Mesodermal cell (in vitro differentiated cells): Measurements from ENCODE around the gene LEMD2.
A peak's percentile ranks its signal among the peaks of the same experiment; 100 is the strongest.

Experiments
- H3K27ac ChIP-seq: 2 replicates; pipeline ENCODE4 v1.7.0; 2013; ENCODE audit warnings: mild to moderate bottlenecking, low read depth, low read length, moderate library complexity; ENCODE audit not compliant: severe bottlenecking
- H3K36me3 ChIP-seq: 2 replicates; pipeline ENCODE4 v1.7.1; 2013; ENCODE audit warnings: mild to moderate bottlenecking, low read length, moderate library complexity; ENCODE audit not compliant: control insufficient read depth, insufficient read depth
- H3K4me1 ChIP-seq: one replicate; pipeline ENCODE4 v1.7.1; 2013; ENCODE audit warnings: mild to moderate bottlenecking, low read length; ENCODE audit not compliant: insufficient read depth, control insufficient read depth, poor library complexity, severe bottlenecking
- H3K4me3 ChIP-seq: 2 replicates; pipeline ENCODE4 v1.7.0; 2013; ENCODE audit warnings: low read length, control low read depth, mild to moderate bottlenecking; ENCODE audit not compliant: insufficient read depth, poor library complexity, severe bottlenecking; ENCODE audit errors: extremely low read depth
- H3K9me3 ChIP-seq: 2 replicates; pipeline ENCODE4 v1.7.1; 2013; ENCODE audit warnings: mild to moderate bottlenecking, low read length, moderate library complexity; ENCODE audit not compliant: control insufficient read depth
- whole genome bisulfite sequencing, 2 experiments: methylation state at CpG; one replicate each; pipeline ENCODE4 v1.1.5; 2013; ENCODE audit warnings: missing lambda C conversion rate in 2 of 2; ENCODE audit not compliant: insufficient coverage in 2 of 2; 5-methylcytosine and 5-hydroxymethylcytosine counted together

Gene LEMD2

DNA sequence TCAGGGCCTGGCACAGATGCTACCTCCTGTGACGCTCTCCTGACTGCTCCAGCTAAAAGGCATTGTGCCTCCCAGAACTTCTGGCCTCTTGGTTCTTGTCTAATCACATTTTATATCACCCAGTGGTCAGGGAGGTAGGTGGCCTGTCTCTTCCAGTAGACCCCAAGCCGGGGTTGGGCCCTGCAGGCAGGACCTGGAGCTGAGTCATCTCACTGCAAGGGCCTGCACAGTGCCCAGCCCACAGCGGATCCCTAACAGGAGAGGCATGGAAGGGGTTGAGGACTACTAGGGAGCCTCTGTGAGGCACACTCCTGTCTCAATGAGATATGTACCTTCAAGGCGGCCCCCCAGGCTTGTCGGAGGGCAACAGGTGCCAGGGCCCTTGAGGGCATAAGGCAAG is 6.4 kb downstream of the LEMD2 start:
- Histone ChIP-seq H3K36me3 (peaks cover 91% of the 10 kb centered on the region), H3K4me3 (no peak overlapping the region), H3K9me3 (no peaks in the 10 kb centered on the region), H3K4me1 (peaks cover 82% of the 10 kb centered on the region), H3K27ac (peak overlapping the region; percentile 94)
- WGBS, 2 experiments: 88 to 95% methylated on average over 4 to 5 of the region's 5 CpGs

DNA sequence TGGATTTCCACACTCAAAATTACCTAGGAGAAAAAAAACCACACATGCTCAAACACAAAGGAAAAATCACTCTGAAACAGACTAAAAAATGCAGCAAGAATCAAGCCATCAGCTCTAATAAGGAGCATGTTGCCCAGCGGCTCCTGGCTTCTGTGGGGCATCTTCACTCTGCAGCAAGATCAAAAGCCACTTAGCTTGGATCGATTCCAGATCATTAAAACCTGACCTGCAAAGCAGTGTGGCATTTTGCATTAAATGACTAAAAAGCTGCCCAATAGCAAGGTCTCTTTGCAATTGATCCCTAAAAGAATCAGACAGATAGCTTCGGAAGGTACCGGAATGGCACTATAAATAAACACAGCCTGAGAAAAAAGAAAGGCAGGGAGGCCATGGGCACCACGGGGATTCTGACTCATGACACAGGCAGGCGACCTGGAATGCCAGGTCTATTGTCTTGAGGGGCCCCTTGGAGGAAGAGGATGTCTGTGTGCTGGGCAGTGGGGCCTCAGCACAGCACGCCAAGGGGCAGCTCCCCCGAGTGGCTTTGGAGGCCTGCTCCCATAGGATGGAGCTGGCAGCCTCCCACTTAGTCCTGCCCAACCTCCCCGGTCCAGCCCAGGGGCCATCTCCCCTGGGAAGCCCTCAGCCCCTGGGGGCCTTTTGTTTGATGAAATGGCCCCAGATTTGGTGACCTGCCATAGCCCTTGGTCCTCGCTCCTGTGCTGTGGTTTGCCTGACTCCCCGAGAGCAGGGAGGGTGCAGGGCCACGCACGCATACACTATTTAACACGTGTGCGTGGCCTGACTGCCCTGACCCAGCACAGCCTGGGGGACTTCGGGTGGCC is 7.6 kb downstream of the LEMD2 start:
- Histone ChIP-seq H3K4me3 (no peak overlapping the region), H3K9me3 (no peaks in the 10 kb centered on the region), H3K36me3 (peaks cover 93% of the 10 kb centered on the region), H3K27ac (peak overlapping the region; percentile 94), H3K4me1 (peaks cover 70% of the 10 kb centered on the region)
- 49 to 54% methylated on average over 16 of the region's 16 CpGs for WGBS, 2 experiments

DNA sequence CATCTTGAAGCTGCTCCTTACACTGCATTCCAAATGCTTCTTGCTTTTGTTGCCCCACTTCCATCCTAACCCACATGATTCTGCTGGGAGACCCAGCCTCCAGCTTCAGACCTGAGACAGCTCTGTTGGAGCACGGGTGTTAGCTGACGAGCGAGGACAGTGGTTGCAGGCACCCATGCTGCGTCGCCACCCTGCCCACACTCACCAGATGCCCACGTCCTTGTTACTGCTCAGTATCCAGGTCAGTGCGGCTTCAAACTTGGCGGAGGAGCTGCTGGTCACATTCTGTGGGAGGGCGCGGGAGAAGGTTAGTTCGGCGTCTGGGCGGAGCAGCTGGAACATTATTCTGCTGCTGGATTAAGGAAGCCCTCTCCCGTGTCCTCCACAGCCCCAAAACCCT is 9.0 kb downstream of the LEMD2 start:
- peak overlapping the region; percentile 23 for H3K27ac ChIP-seq
- peaks cover 93% of the 10 kb centered on the region for H3K36me3 ChIP-seq
- H3K9me3 ChIP-seq: no peaks in the 10 kb centered on the region
- H3K4me1 ChIP-seq: peaks cover 56% of the 10 kb centered on the region
- H3K4me3 ChIP-seq: no peak overlapping the region
- WGBS, 2 experiments: 92 to 93% methylated on average over 11 to 14 of the region's 14 CpGs

DNA sequence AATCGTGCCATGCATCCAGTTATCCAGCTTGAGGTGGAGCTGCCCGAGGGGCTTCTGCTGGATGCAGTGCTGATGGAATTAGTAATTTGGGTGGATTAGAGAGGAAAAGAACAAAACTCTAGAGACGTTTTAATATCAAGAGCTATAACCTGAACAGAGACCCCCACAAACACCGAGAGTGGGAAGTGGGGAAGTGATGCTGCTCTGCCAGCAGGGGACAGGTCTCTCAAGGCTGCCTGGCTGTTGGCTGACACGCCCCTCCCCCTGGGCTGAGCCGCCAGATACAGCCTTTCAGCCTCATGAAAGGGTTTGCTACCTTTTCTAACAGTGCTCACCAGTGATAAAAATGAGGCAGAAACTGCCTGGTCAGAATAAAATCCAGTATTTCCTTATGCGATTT is 9.6 kb downstream of the LEMD2 start:
- H3K4me3 ChIP-seq: no peak overlapping the region
- H3K4me1 ChIP-seq: peaks cover 50% of the 10 kb centered on the region
- no peaks in the 10 kb centered on the region for H3K9me3 ChIP-seq
- H3K36me3 ChIP-seq: peaks cover 93% of the 10 kb centered on the region
- 20 to 43% methylated on average over 1 to 5 of the region's 7 CpGs for WGBS, 2 experiments
- no peak overlapping the region for H3K27ac ChIP-seq

DNA sequence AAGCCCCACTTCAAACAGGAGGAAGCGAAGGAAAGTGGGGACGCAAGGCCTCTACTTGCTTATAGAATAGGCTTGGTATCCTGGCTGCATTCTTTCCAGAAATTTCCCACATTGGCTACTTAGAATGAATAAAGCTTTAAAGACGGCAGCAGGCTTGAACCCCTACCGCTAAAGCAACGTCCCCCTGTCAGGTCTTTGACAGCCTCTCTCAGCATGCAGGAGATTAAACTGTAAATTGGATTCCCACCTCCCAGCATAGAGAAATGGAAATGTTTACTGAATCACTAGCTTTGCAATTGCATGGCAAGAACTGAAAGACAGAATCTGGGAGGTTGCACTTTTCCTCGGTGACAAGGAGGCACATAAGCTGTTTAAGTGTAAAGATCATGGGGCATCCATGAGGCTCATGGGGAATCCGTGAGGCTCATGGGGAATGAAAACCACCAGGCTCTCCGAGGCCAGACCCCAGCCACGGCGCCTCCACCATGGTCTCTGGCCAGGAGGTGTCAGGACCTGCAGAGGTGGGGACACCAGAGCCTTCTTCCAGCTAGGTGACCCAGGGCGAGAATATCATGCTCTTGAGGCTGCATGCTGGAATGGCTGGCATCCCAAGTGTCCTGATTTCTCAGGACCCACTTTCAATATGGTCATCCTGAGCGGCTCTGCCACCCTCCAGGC is 10.3 kb downstream of the LEMD2 start:
- no peaks in the 10 kb centered on the region for H3K9me3 ChIP-seq
- WGBS, 2 experiments: 78 to 81% methylated on average over 7 to 11 of the region's 12 CpGs
- H3K4me3 ChIP-seq: no peak overlapping the region
- H3K4me1 ChIP-seq: peaks cover 50% of the 10 kb centered on the region
- H3K27ac ChIP-seq: no peak overlapping the region
- H3K36me3 ChIP-seq: peaks cover 91% of the 10 kb centered on the region

DNA sequence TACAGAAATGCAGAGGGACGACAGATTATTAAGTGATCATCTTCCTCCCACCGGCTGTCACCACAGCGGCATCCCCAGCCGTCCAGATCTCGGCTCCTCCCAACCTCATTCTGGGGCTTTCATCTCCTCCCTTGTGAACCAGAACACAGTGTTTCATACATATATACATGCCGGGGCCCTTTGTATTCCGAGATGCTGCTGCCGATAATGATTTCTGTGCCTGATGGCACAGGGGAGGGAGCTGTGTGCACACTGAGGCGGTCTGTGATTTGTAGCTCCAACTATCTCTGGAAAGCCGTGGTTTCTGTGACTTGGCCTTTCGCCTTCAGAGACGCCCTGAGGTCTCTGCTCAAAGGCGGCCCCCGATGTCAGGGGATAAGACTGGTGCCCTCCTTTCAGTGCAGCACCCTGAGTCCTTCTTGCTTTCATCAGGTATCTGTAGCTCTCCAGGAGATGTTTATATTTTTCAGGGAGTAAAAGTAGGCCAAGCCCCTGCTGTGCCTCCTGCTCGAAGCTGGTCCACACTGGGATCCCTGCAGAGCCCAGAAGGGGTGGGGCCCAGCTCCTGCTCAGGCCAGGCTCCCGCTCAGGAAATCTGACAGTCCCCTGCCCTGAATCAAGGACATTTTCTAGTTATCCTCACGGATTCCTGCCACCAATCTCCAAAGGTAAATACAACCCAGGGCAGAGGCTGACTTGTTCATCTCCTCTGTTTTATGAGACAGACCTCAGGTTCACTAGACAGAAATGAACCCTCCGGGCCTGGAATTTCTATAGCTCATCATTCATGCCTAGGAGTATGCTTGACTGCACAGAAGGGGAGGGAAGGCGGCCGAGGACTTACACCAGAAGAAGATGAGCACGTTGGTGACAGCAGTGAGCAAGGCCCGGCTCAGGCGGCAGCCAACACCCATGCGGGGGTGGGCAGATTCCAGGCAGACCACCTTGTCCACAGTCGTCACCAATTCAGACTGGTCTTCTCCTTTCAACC is 11.2 kb downstream of the LEMD2 start:
- peaks cover 53% of the 10 kb centered on the region for H3K4me1 ChIP-seq
- H3K4me3 ChIP-seq: no peak overlapping the region
- H3K27ac ChIP-seq: no peak overlapping the region
- H3K36me3 ChIP-seq: peaks cover 91% of the 10 kb centered on the region
- 89 to 91% methylated on average over 24 to 25 of the region's 25 CpGs for WGBS, 2 experiments
- no peaks in the 10 kb centered on the region for H3K9me3 ChIP-seq

DNA sequence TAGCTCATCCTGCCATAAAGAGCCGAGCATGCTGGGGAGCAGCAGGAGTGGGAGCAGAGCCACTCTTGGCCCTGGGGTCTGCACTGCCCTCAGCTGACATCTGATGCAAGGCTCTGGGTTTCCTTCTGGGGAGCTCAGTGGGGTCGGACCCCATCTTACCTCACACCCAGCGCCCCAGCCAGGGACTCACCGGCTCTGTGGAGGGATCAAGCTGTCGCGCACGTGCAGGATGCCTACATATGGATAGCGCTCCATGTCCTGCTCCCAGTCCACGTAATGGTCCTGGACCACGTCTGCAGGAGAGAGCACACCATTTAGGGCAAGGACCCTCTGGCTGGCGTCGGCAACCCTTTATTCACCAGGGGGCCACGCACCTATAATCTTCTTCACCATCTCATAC is 12.2 kb downstream of the LEMD2 start:
- Histone ChIP-seq H3K9me3 (no peaks in the 10 kb centered on the region), H3K27ac (no peak overlapping the region), H3K4me3 (no peak overlapping the region), H3K36me3 (peaks cover 87% of the 10 kb centered on the region), H3K4me1 (peaks cover 53% of the 10 kb centered on the region)
- WGBS, 2 experiments: 99% methylated on average over 10 to 12 of the region's 13 CpGs

DNA sequence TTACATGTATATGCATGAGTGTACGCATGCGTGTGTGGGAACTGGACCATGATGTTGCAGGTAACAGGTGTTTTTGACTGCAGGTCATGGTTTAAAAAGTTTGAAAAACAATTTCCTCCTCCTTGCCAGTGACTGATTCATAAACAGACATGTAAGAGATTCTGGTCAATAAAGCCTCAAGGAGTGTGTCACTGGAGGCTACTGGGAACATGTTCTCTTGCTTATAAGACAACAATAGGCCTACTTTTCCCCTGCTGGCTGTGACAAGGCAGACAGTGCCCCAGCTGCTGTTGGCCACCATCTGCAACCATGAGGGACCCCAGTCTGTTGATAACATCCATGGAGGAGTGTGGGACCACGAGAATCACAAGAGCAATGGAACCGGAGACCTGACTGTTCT is 12.7 kb downstream of the LEMD2 start:
- Histone ChIP-seq H3K36me3 (peaks cover 85% of the 10 kb centered on the region), H3K4me3 (no peak overlapping the region), H3K9me3 (no peaks in the 10 kb centered on the region), H3K27ac (no peak overlapping the region), H3K4me1 (peaks cover 49% of the 10 kb centered on the region)
- 98 to 100% methylated on average over 4 of the region's 4 CpGs for WGBS, 2 experiments

DNA sequence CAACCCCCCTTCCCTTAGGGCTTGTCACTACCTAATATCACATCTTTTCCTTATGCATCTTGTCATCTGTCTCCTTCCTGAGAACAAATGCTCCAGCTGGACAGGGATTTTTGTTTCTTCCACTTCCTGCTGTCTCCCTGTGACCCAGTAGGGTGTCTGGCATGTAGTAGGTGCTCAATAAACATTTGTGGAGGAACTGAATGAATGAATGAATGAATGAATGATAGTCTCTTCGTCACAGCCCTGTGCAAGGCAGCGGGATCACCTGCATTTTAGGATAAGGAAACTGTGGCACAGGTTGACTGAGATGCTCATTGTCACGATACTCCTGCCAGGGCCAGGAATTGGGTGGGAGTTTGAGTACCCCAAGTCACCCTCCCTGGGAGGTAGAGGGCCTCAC is 14.2 kb downstream of the LEMD2 start:
- H3K9me3 ChIP-seq: no peaks in the 10 kb centered on the region
- peaks cover 72% of the 10 kb centered on the region for H3K36me3 ChIP-seq
- peaks cover 49% of the 10 kb centered on the region for H3K4me1 ChIP-seq
- no peak overlapping the region for H3K27ac ChIP-seq
- no peak overlapping the region for H3K4me3 ChIP-seq
- WGBS, 2 experiments: 96 to 100% methylated on average over 2 to 3 of the region's 3 CpGs

DNA sequence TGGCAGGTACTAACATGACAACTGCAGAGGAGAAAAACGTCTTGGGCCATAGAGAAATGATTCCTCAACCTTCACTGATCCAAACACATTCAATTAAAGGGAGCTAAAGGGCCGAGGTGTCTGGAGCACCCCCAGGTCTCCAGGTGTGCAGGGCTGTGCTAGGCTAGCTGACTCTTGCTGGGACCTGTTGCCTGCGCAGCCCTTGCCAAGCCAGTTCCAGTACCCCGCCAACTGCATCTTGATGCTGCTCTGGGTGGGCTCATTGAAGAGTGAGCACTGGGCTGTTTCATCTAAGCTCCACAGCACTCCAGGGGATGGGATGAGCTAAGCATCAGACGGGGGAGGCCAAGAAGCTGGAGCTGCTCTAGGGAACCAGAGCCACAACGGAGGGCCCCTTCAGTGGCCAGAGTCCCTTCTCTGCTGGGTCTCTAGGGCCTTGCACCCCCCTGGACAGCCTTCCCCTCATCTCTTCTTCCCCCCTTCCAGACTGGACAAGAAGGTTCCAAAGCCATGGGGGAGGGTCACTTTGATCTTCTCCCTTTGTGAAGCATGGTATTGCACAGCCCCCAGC is 15.9 kb downstream of the LEMD2 start:
- H3K9me3 ChIP-seq: no peaks in the 10 kb centered on the region
- H3K4me3 ChIP-seq: no peak overlapping the region
- H3K36me3 ChIP-seq: peaks cover 54% of the 10 kb centered on the region
- peaks cover 48% of the 10 kb centered on the region for H3K4me1 ChIP-seq
- H3K27ac ChIP-seq: no peak overlapping the region
- WGBS, 2 experiments: 87 to 97% methylated on average over 5 of the region's 6 CpGs
